HepG2 (cell line): ENCODE data around the gene MYORG. TPM values are rescaled to one million over a fixed set of nuclear protein-coding genes. Genes with fewer than 3 reads are reported as not detected.
A peak's percentile ranks its signal among the peaks of the same experiment; 100 is the strongest.

Experiments used
- AGO2 ChIP-seq: fragments of 200-400 bp; formaldehyde crosslinking; optimal IDR thresholded peaks from 2 replicates; pipeline ENCODE3; 2017; ENCODE audit warnings: mild to moderate bottlenecking, low read depth, low read length, moderate library complexity
- FOXA1 ChIP-seq, 2 experiments: fragments of 450-650 bp in 1 of 2; sonication (generic) in 1 of 2; formaldehyde crosslinking in 1 of 2; IDR thresholded peaks; 2 replicates each; pipeline versions ENCODE4 v1.4.0 to v1.6.1; 2016 to 2020; ENCODE audit warnings: missing genetic modification reagents in 1 of 2
- IKZF5 ChIP-seq: IDR thresholded peaks from 2 replicates; pipeline ENCODE4 v1.6.1; 2018; ENCODE audit warnings: missing genetic modification reagents, mild to moderate bottlenecking, missing compliant biosample characterization
- JARID2 ChIP-seq: sonication (generic); formaldehyde crosslinking; IDR thresholded peaks from 2 replicates; pipeline ENCODE4 v1.8.1; 2023; ENCODE audit warnings: missing genetic modification reagents, inconsistent platforms; ENCODE audit not compliant: insufficient replicate concordance
- PHF21A ChIP-seq: sonication (generic); formaldehyde crosslinking; IDR thresholded peaks from 2 replicates; pipeline ENCODE4 v1.5.0; 2020; ENCODE audit warnings: mild to moderate bottlenecking, missing genetic modification reagents
- PHF8 ChIP-seq: sonication (generic); formaldehyde crosslinking; IDR thresholded peaks from 2 replicates; pipeline ENCODE4 v1.5.0; 2020; ENCODE audit warnings: missing genetic modification reagents
- SNAPC5 ChIP-seq: sonication (generic); formaldehyde crosslinking; IDR thresholded peaks from 2 replicates; pipeline ENCODE4 v1.8.1; 2023; ENCODE audit warnings: mild to moderate bottlenecking, missing genetic modification reagents, borderline replicate concordance
- TARDBP ChIP-seq: sonication (generic); formaldehyde crosslinking; IDR thresholded peaks from 2 replicates; pipeline ENCODE4 v1.8.0; 2022; ENCODE audit warnings: mild to moderate bottlenecking, missing genetic modification reagents
- TFAP4 ChIP-seq: sonication (generic); IDR thresholded peaks from 2 replicates; pipeline ENCODE4 v1.6.1; 2016; ENCODE audit warnings: low read depth, borderline replicate concordance
- THRA ChIP-seq: sonication (generic); formaldehyde crosslinking; IDR thresholded peaks from 2 replicates; pipeline ENCODE4 v1.4.0; 2020; ENCODE audit warnings: missing genetic modification reagents, borderline replicate concordance
- TRIM22 ChIP-seq: fragments of 450-650 bp; IDR thresholded peaks from 2 replicates; pipeline ENCODE4 v1.6.1; 2017
- ZBTB21 ChIP-seq: sonication (generic); formaldehyde crosslinking; IDR thresholded peaks from 2 replicates; pipeline ENCODE4 v1.4.0; 2020; ENCODE audit warnings: missing genetic modification reagents
- ZHX1 ChIP-seq: sonication (generic); formaldehyde crosslinking; IDR thresholded peaks from 2 replicates; pipeline ENCODE4 v1.8.1; 2022; ENCODE audit warnings: low read depth, mild to moderate bottlenecking, missing genetic modification reagents
- ZNF101 ChIP-seq: sonication (generic); formaldehyde crosslinking; IDR thresholded peaks from 2 replicates; pipeline ENCODE4 v1.4.0; 2020; ENCODE audit warnings: mild to moderate bottlenecking, low read depth, missing genetic modification reagents, borderline replicate concordance
- ZNF24 ChIP-seq: fragments of 450-650 bp; IDR thresholded peaks from 2 replicates; pipeline ENCODE4 v1.6.1; 2017; ENCODE audit warnings: antibody characterized with exemption, mild to moderate bottlenecking
- ZNF33A ChIP-seq: sonication (generic); formaldehyde crosslinking; IDR thresholded peaks from 2 replicates; pipeline ENCODE4 v1.5.1; 2020; ENCODE audit warnings: missing genetic modification reagents, mild to moderate bottlenecking, moderate library complexity, borderline replicate concordance
- ZNF547 ChIP-seq: sonication (generic); formaldehyde crosslinking; IDR thresholded peaks from 2 replicates; pipeline ENCODE4 v1.5.1; 2020; ENCODE audit warnings: mild to moderate bottlenecking, missing genetic modification reagents
- ZNF770 ChIP-seq: sonication (generic); formaldehyde crosslinking; IDR thresholded peaks from 2 replicates; pipeline ENCODE4 v1.5.0; 2020; ENCODE audit warnings: mild to moderate bottlenecking, missing genetic modification reagents
- polyA plus RNA-seq, 8 experiments: library from polyadenylated mRNA; depleted of rRNA in 3 of 8; stranded (reverse) in 7 of 8; unstranded in 1 of 8; fragments of >200 nt; fragmentation: Illumina TruSeq in 4 of 8; extraction: Trizol in 4 of 8; gene quantifications; 2 replicates each; pipeline versions ENCODE4 v1.2.1 to v1.2.3, GENCODE V29; 2011 to 2016; ENCODE audit warnings: low read depth in 4 of 8, missing spikeins in 1 of 8, mixed read lengths in 1 of 8; ENCODE audit not compliant: insufficient read depth in 1 of 8
- total RNA-seq, 5 experiments: library from RNA; depleted of rRNA; stranded (reverse); fragments of >200 nt; fragmentation: Illumina TruSeq; extraction: Trizol; gene quantifications; 2 replicates each; pipeline ENCODE4 v1.2.3, GENCODE V29; 2016; ENCODE audit warnings: low read depth in 1 of 5

Gene MYORG
- total and polyA plus RNA-seq, 2 of the 13 experiments (the other 11 are each of a cell fraction or from before 2014, with no cell fraction given), result 11.1 to 22.4 TPM

- no peak for TF ChIP-seq ZHX1 (CRISPR knock-in tag)
- no peak for TF ChIP-seq FOXA1 (IDR thresholded peaks at IDR 0.05)
- no peak for TF ChIP-seq FOXA1 (CRISPR knock-in tag; IDR thresholded peaks at IDR 0.05)
- TF ChIP-seq IKZF5 (CRISPR knock-in tag), result no peak
- TF ChIP-seq TRIM22, result no peak
- no peak for TF ChIP-seq ZBTB21 (CRISPR knock-in tag)
- TF ChIP-seq AGO2, result no peak
- TF ChIP-seq SNAPC5 (CRISPR knock-in tag), result no peak
- 0 out of 2 replicates have a peak, but pooled peaks have one; percentile 10 for TF ChIP-seq THRA (CRISPR knock-in tag)
- peak; percentile 54 for TF ChIP-seq PHF21A
- no peak for TF ChIP-seq ZNF24
- TF ChIP-seq PHF8 (CRISPR knock-in tag), result no peak
- TF ChIP-seq TARDBP (CRISPR knock-in tag), result no peak
- peak; percentile 11; the same call in 1 of the 2 replicates for TF ChIP-seq TFAP4
- no peak for TF ChIP-seq ZNF770
- TF ChIP-seq ZNF547 (CRISPR knock-in tag), result no peak
- no peak for TF ChIP-seq ZNF33A
- TF ChIP-seq JARID2, result no peak
- TF ChIP-seq ZNF101 (CRISPR knock-in tag), result no peak
Measured at GRCh38 chr9:34334337-34334824, 42.3 kb downstream of the MYORG start (continued).
